Measurements from ENCODE around the gene SEPTIN10.
"Not testable (repeated sequence)": the region's sequence is repeated elsewhere in the genome, so short reads cannot be mapped to it uniquely, and the experiment has no call there.

Gene SEPTIN10

GRCh38 chr2:109591206-109591605 is 22.6 kb downstream of the SEPTIN10 start:
- Histone ChIP-seq H3K9me3 (ENCODE audit: control insufficient read depth in 1 of 2, low read length in 2 of 2) (no peaks in the 10 kb centered on the region), H3K4me3 (ENCODE audit: low read depth in 1 of 2, low read length in 2 of 2) (no peak overlapping the region), H3K4me1 (ENCODE audit: control insufficient read depth in 1 of 2, insufficient read depth in 2 of 2, low read length in 2 of 2) (no peaks in the 10 kb centered on the region), H3K27ac (ENCODE audit: low read length) (no peak overlapping the region), H3K36me3 (ENCODE audit: control insufficient read depth in 1 of 2, insufficient read depth in 2 of 2, low read length in 2 of 2) (no peaks in the 10 kb centered on the region), H3K27me3 (ENCODE audit: low read depth, low read length) (no peaks in the 10 kb centered on the region)

DNA sequence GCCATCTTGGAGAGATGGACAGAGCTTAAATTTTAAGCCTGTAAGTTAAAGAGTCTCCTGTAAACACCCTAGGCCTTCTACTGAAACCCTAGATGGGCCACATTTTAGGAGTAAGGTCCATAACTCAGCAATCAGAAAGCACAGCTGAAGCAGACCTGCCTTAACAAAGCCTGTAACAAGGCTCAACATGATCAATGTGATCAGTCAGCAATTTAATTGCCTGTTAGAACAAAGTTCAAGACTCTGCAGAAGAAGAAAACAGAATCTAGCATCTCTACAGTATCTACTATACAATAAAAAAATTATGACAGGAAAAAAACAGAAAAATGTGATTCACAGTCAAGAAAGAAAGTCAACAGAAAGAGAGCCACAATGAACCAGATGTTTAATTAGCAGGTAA is 27.1 kb downstream of the SEPTIN10 start:
- H3K4me3 ChIP-seq (ENCODE audit: low read depth in 1 of 2, low read length in 2 of 2), result no peak overlapping the region
- peaks cover 0 to 4% of the 10 kb centered on the region in 2 donors for H3K36me3 ChIP-seq (ENCODE audit: control insufficient read depth in 1 of 2, insufficient read depth in 2 of 2, low read length in 2 of 2)

DNA sequence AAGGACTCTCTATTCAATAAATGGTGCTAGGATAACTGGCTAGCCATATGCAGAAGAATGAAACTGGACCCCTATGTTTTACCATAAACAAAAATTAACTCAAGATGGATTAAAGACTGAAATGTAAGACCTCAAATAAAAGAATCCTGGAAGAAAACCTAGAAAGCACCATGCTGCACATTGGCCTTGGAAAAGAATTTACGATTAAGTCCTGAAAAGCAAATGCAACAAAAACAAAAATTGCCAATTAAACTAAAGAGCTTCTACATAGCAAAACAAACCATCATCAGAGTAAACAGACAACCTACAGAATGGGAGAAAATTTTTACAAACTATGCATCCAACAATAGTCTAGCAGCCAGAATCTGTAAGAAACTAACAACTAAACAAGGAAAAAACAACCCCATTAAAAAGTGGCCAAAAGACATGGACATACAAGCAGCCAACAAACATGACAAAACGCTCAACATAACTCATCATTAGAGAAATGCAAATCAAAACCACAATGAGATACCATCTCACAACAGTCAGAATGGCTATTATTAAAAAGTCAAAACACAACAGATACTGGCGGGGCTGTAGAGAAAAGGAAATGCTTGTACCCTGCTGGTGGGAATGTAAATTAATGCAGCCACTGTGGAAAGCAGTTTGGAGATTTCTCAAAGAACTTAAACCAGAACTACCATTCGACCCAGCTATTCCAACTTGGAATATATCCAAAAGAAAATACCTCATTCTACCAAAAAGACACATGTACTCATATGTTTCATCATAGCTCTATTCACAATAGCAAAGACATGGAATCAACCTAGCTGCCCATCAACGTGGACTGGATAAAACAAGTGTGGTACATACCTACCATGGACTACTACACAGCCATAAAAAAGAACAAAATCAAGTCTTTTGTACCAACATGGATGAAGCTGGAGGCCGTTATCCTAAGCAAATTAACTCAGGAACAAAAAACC is 30.6 kb downstream of the SEPTIN10 start:
- Histone ChIP-seq H3K27me3 (ENCODE audit: low read depth, low read length) (no peaks in the 10 kb centered on the region), H3K4me1 (ENCODE audit: control insufficient read depth in 1 of 2, insufficient read depth in 2 of 2, low read length in 2 of 2) (no peaks in the 10 kb centered on the region), H3K27ac (ENCODE audit: low read length) (no peak overlapping the region), H3K9me3 (ENCODE audit: control insufficient read depth in 1 of 2, low read length in 2 of 2) (no peaks in the 10 kb centered on the region), H3K4me3 (ENCODE audit: low read depth in 1 of 2, low read length in 2 of 2) (no peak overlapping the region), H3K36me3 (ENCODE audit: control insufficient read depth in 1 of 2, insufficient read depth in 2 of 2, low read length in 2 of 2) (peaks cover 0 to 4% of the 10 kb centered on the region in 2 donors)

More for the DNA sequence above, 27.1 kb downstream of the SEPTIN10 start:
- Histone ChIP-seq H3K27me3 (ENCODE audit: low read depth, low read length) (no peaks in the 10 kb centered on the region), H3K4me1 (ENCODE audit: control insufficient read depth in 1 of 2, insufficient read depth in 2 of 2, low read length in 2 of 2) (no peaks in the 10 kb centered on the region), H3K9me3 (ENCODE audit: control insufficient read depth in 1 of 2, low read length in 2 of 2) (no peaks in the 10 kb centered on the region), H3K27ac (ENCODE audit: low read length) (no peak overlapping the region)

DNA sequence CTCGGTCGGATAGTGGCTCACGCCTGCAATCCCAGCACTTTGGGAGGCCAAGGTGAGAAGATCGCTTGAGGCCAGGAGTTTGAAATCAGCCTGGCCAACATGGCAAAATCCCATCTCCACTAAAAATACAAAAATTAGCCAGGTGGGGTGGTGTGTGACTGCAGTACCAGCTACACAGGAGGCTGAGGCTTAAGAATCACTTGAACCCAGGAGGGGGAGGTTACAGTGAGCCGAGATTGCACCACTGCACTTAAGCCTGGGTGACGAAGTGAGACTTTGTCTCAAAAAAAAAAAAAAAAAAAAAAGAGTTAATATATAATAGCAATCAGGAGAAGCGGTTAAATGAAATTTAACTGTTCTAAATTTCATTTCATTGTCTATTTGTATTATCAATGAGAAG is 36.1 kb downstream of the SEPTIN10 start:
- H3K4me3 ChIP-seq (ENCODE audit: low read depth in 1 of 2, low read length in 2 of 2); H3K36me3 ChIP-seq (ENCODE audit: control insufficient read depth in 1 of 2, insufficient read depth in 2 of 2, low read length in 2 of 2); H3K9me3 ChIP-seq (ENCODE audit: control insufficient read depth in 1 of 2, low read length in 2 of 2); H3K4me1 ChIP-seq (ENCODE audit: control insufficient read depth in 1 of 2, insufficient read depth in 2 of 2, low read length in 2 of 2); H3K27me3 ChIP-seq (ENCODE audit: low read depth, low read length); H3K27ac ChIP-seq (ENCODE audit: low read length): not testable (repeated sequence)

- H3K27ac ChIP-seq (ENCODE audit: low read length), result no peak overlapping the region
- no peak overlapping the region for H3K4me3 ChIP-seq (ENCODE audit: low read depth in 1 of 2, low read length in 2 of 2)
- H3K36me3 ChIP-seq (ENCODE audit: control insufficient read depth in 1 of 2, insufficient read depth in 2 of 2, low read length in 2 of 2), result peaks cover 0 to 3% of the 10 kb centered on the region in 2 donors
- H3K9me3 ChIP-seq (ENCODE audit: control insufficient read depth in 1 of 2, low read length in 2 of 2), result no peaks in the 10 kb centered on the region
- H3K27me3 ChIP-seq (ENCODE audit: low read depth, low read length), result no peaks in the 10 kb centered on the region
- no peaks in the 10 kb centered on the region for H3K4me1 ChIP-seq (ENCODE audit: control insufficient read depth in 1 of 2, insufficient read depth in 2 of 2, low read length in 2 of 2)
These were observed 38.4 kb downstream of the SEPTIN10 start for GRCh38 chr2:109575373-109575772.

DNA sequence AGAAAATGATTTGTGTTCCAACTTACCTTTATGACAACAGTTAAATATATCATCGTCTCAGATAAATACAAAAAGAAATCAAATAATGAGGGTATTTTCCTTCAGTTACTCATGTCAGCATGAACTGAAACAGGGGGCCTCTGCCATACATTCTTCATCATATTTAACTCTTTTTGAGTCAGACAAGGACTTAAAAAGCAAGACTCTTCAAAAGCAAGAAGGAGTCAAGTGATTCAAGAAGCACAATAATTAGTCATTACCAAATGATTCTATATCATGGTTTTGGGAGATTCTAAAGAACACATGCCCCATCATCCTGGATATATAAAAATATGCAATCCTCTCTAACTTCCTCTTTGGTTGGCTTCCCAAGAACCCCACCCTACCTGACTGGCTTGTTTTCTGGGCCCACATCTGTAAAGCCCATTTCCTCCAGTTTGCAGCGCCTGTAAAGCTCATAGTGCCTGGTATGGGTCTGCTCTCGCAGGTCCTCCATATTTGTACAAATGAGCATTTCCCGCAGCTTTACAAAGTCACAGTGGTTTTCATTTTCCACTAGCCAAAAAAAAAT is 49.7 kb downstream of the SEPTIN10 start:
- no peak overlapping the region for H3K4me3 ChIP-seq (ENCODE audit: low read depth in 1 of 2, low read length in 2 of 2)
- H3K27ac ChIP-seq (ENCODE audit: low read length), result no peak overlapping the region
- no peaks in the 10 kb centered on the region for H3K4me1 ChIP-seq (ENCODE audit: control insufficient read depth in 1 of 2, insufficient read depth in 2 of 2, low read length in 2 of 2)
- H3K9me3 ChIP-seq (ENCODE audit: control insufficient read depth in 1 of 2, low read length in 2 of 2), result no peaks in the 10 kb centered on the region
- H3K27me3 ChIP-seq (ENCODE audit: low read depth, low read length), result no peaks in the 10 kb centered on the region
- peaks cover 8 to 20% of the 10 kb centered on the region in 2 donors for H3K36me3 ChIP-seq (ENCODE audit: control insufficient read depth in 1 of 2, insufficient read depth in 2 of 2, low read length in 2 of 2)

DNA sequence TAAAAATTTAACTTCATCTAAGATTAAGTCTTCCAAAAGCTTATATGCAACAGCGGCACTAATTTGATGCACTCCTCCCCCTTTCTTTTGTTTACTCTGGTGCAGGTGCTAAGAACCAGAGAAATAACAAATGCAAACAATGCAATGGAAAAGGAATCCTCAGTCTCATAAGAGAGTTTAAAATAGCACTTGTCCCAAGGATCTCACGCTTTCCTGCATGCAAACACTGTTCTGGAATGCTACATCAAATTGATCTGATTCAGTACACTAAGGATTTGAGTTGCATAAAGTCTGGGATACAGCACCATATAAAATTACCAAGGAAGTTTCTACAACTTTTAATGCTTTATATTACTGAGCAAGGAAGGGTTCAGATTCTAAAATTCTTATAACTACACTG is 50.5 kb downstream of the SEPTIN10 start:
- Histone ChIP-seq H3K27me3 (ENCODE audit: low read depth, low read length) (no peaks in the 10 kb centered on the region), H3K4me3 (ENCODE audit: low read depth in 1 of 2, low read length in 2 of 2) (no peak overlapping the region), H3K27ac (ENCODE audit: low read length) (no peak overlapping the region), H3K4me1 (ENCODE audit: control insufficient read depth in 1 of 2, insufficient read depth in 2 of 2, low read length in 2 of 2) (no peaks in the 10 kb centered on the region), H3K9me3 (ENCODE audit: control insufficient read depth in 1 of 2, low read length in 2 of 2) (no peaks in the 10 kb centered on the region), H3K36me3 (ENCODE audit: control insufficient read depth in 1 of 2, insufficient read depth in 2 of 2, low read length in 2 of 2) (peaks cover 8 to 20% of the 10 kb centered on the region in 2 donors)

DNA sequence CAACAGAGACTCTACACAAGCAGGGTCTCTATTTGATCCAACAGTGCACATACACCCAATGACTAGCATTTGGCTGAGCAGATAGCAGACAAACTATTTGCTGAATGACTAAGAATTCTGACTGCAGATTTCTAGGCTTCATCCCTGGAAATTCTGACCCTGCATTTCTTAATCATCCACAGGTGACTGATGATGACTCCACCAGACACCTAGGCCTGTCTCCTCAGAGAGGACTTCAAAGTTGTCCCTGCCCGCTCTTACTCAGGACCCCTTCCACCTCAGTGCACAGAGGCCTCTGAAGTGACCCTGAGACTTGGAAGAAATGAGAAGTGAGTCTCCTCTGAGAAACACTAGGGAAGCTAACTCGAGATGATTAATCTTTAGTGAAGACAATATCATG is 51.3 kb downstream of the SEPTIN10 start:
- no peak overlapping the region for H3K27ac ChIP-seq (ENCODE audit: low read length)
- H3K4me1 ChIP-seq (ENCODE audit: control insufficient read depth in 1 of 2, insufficient read depth in 2 of 2, low read length in 2 of 2), result no peaks in the 10 kb centered on the region
- no peaks in the 10 kb centered on the region for H3K27me3 ChIP-seq (ENCODE audit: low read depth, low read length)
- peaks cover 8 to 20% of the 10 kb centered on the region in 2 donors for H3K36me3 ChIP-seq (ENCODE audit: control insufficient read depth in 1 of 2, insufficient read depth in 2 of 2, low read length in 2 of 2)
- H3K9me3 ChIP-seq (ENCODE audit: control insufficient read depth in 1 of 2, low read length in 2 of 2), result no peaks in the 10 kb centered on the region
- H3K4me3 ChIP-seq (ENCODE audit: low read depth in 1 of 2, low read length in 2 of 2), result no peak overlapping the region

DNA sequence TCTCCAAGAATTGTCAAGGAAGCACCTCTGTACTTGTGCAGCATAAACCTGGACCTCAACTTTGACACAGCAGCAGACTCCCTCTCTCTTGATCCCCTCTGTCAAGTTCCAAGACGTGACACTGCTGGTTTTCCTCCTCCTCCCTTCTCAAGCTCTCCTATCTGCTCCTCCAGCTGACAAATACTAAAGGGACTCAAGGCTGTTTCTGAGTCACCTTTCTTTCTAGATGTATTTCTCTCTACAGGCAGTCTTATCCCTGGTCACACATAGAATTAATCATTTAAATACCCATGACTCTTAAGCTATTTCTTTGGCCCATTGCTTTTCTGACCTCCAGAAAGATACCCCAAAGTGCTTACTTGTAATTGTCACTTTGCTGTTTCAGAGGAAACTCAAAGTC is 53.5 kb downstream of the SEPTIN10 start:
- peaks cover 4 to 14% of the 10 kb centered on the region in 2 donors for H3K36me3 ChIP-seq (ENCODE audit: control insufficient read depth in 1 of 2, insufficient read depth in 2 of 2, low read length in 2 of 2)
- H3K4me3 ChIP-seq (ENCODE audit: low read depth in 1 of 2, low read length in 2 of 2), result no peak overlapping the region
- H3K27me3 ChIP-seq (ENCODE audit: low read depth, low read length), result no peaks in the 10 kb centered on the region
- no peaks in the 10 kb centered on the region for H3K4me1 ChIP-seq (ENCODE audit: control insufficient read depth in 1 of 2, insufficient read depth in 2 of 2, low read length in 2 of 2)
- no peak overlapping the region for H3K27ac ChIP-seq (ENCODE audit: low read length)
- no peaks in the 10 kb centered on the region for H3K9me3 ChIP-seq (ENCODE audit: control insufficient read depth in 1 of 2, low read length in 2 of 2)

- Histone ChIP-seq H3K9me3 (ENCODE audit: control insufficient read depth in 1 of 2, low read length in 2 of 2) (no peaks in the 10 kb centered on the region), H3K4me1 (ENCODE audit: control insufficient read depth in 1 of 2, insufficient read depth in 2 of 2, low read length in 2 of 2) (no peaks in the 10 kb centered on the region), H3K27ac (ENCODE audit: low read length) (no peak overlapping the region), H3K27me3 (ENCODE audit: low read depth, low read length) (no peaks in the 10 kb centered on the region), H3K36me3 (ENCODE audit: control insufficient read depth in 1 of 2, insufficient read depth in 2 of 2, low read length in 2 of 2) (peaks cover 0 to 16% of the 10 kb centered on the region in 2 donors), H3K4me3 (ENCODE audit: low read depth in 1 of 2, low read length in 2 of 2) (no peak overlapping the region)
These were observed 55.5 kb downstream of the SEPTIN10 start for GRCh38 chr2:109558076-109558882.

DNA sequence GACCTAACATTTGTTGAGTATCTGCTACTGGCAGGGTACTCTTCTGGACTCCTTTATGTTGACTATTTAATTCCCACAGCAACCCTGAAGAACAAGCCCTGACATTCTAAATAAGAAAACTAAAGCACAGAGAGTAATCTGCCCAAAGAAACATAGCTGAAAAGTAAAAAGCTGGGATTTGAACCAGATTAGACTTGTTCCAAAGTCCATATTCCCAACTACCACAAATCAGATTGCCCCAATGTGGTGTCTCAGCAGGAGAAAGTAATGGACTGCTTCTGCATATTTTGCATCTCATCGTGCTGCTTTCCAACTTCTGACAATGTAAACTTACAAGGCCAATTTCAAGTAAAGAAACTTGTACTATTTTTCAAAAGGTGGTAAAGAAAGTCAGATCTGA is 56.5 kb downstream of the SEPTIN10 start:
- no peaks in the 10 kb centered on the region for H3K9me3 ChIP-seq (ENCODE audit: control insufficient read depth in 1 of 2, low read length in 2 of 2)
- H3K36me3 ChIP-seq (ENCODE audit: control insufficient read depth in 1 of 2, insufficient read depth in 2 of 2, low read length in 2 of 2), result peaks cover 0 to 16% of the 10 kb centered on the region in 2 donors
- H3K27ac ChIP-seq (ENCODE audit: low read length), result no peak overlapping the region
- H3K4me1 ChIP-seq (ENCODE audit: control insufficient read depth in 1 of 2, insufficient read depth in 2 of 2, low read length in 2 of 2), result no peaks in the 10 kb centered on the region
- H3K4me3 ChIP-seq (ENCODE audit: low read depth in 1 of 2, low read length in 2 of 2), result no peak overlapping the region
- no peaks in the 10 kb centered on the region for H3K27me3 ChIP-seq (ENCODE audit: low read depth, low read length)

Data from muscle layer of duodenum (tissue), 2 donors.